ENCODE data around the gene SIDT2. TPM values are rescaled to one million over a fixed set of nuclear protein-coding genes. Genes with fewer than 3 reads are reported as not detected.
"Not testable (repeated sequence)": the region's sequence is repeated elsewhere in the genome, so short reads cannot be mapped to it uniquely, and the experiment has no call there.

Gene SIDT2
- total and polyA plus RNA-seq, 2 of the 8 experiments (the other 6 are each of a cell fraction or from before 2014, with no cell fraction given): 18.5 to 21.1 TPM

DNA sequence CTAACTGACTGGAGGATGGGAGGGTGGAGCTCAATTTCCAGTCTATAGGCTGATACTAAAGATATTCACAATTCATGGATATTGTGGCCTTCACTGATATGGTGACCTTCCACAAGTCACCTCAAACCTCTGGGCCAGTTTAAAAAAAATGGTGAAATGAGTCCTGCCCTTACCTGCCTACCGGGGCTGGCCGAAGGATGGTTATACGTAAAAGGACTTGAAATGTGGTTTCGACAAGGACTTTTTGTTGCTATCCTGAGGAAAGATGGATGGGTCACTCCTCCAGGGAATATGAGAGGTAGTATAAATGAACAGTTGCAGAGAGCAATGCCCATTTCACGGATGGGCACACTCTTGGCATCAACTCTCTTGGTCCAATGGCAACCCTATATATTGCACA is 28.9 kb downstream of the SIDT2 start:
- FAIRE-seq; H3K4me2 ChIP-seq (ENCODE audit: insufficient read depth in 1 of 2, low read depth in 2 of 2, low read length in 2 of 2); H3K27me3 ChIP-seq (replicated peaks in 1 of 4; ENCODE audit: control insufficient read depth in 3 of 4, extremely low read depth in 1 of 4, insufficient read depth in 3 of 4, low read length in 3 of 4); H3K79me1 ChIP-seq (ENCODE audit: low read depth, low read length); H3K18ac ChIP-seq (ENCODE audit: extremely low read depth, low read length); H3K4me1 ChIP-seq (replicated peaks in 1 of 4; ENCODE audit: control insufficient read depth in 3 of 4, insufficient read depth in 4 of 4, low read length in 3 of 4); POLR2A ChIA-PET (ENCODE audit: partially characterized antibody); H4K5ac ChIP-seq (ENCODE audit: insufficient read length, low read depth, low read length); H2BK120ac ChIP-seq (replicated peaks; ENCODE audit: low read depth, low read length); H4K91ac ChIP-seq (replicated peaks; ENCODE audit: insufficient read length, low read length); H4K20me1 ChIP-seq (replicated peaks in 1 of 2; ENCODE audit: control insufficient read depth in 1 of 2, insufficient read depth in 2 of 2, low read length in 2 of 2); H3K56ac ChIP-seq (replicated peaks; ENCODE audit: insufficient read length, low read depth, low read length); CTCF ChIA-PET (ENCODE audit: partially characterized antibody); H4K8ac ChIP-seq (ENCODE audit: extremely low read depth, insufficient read depth, low read length); H2BK15ac ChIP-seq (ENCODE audit: low read length); H3K23me2 ChIP-seq (ENCODE audit: low read depth, low read length); H3K27ac ChIP-seq (ENCODE audit: low read depth, low read length); H3K79me2 ChIP-seq (ENCODE audit: control insufficient read depth in 1 of 2, insufficient read depth in 2 of 2, low read length in 2 of 2); H3K23ac ChIP-seq (ENCODE audit: insufficient read length); H3K36me3 ChIP-seq (ENCODE audit: control insufficient read depth in 2 of 4, insufficient read depth in 4 of 4, low read length in 3 of 4); H3K9me3 ChIP-seq (ENCODE audit: insufficient read depth in 2 of 2, low read depth in 1 of 2, low read length in 1 of 2); H2BK20ac ChIP-seq (ENCODE audit: low read length); H3K4me3 ChIP-seq (ENCODE audit: extremely low read depth in 1 of 4, insufficient read depth in 2 of 4, low read depth in 3 of 4, low read length in 4 of 4); H2AFZ ChIP-seq (ENCODE audit: low read length); DNase-seq (ENCODE audit: low read depth in 1 of 2, low spot score in 2 of 2); H2BK5ac ChIP-seq (ENCODE audit: low read depth, low read length); H3K14ac ChIP-seq (ENCODE audit: insufficient read length); H3K4ac ChIP-seq (replicated peaks; ENCODE audit: insufficient read length, low read depth, low read length); H2AK5ac ChIP-seq (ENCODE audit: low read depth, low read length); H3K9ac ChIP-seq (replicated peaks in 1 of 4; ENCODE audit: extremely low read depth in 1 of 4, low read depth in 3 of 4, low read length in 3 of 4); H2BK12ac ChIP-seq (ENCODE audit: low read depth, low read length): not testable (repeated sequence)
- 92% methylated on average over 5 of the region's 5 CpGs; no CpG with 5 or more reads in 1 of the 2 experiments for WGBS, 2 experiments (ENCODE audit: extremely low coverage in 1 of 2, insufficient coverage in 1 of 2, insufficient read length in 1 of 2, insufficient replicate concordance in 2 of 2, low coverage in 1 of 2, low lambda C conversion rate in 2 of 2, missing lambda C conversion rate in 1 of 2)

Data from H1 (cell line).